GM21825 (cell line): Measurements from ENCODE around the gene ERGIC2.
"Not testable (repeated sequence)": the region's sequence is repeated elsewhere in the genome, so short reads cannot be mapped to it uniquely, and the experiment has no call there.

Experiments
- ATAC-seq: cut with Tn5 transposase; IDR thresholded peaks from one replicate; pipeline ENCODE4 v1.9.1; 2021; ENCODE audit warnings: mild to moderate bottlenecking, moderate library complexity; ENCODE audit not compliant: unreplicated experiment

The ERGIC2 gene

GRCh38 chr12:29304388-29304787 lies 76.6 kb downstream of the ERGIC2 start:
- no peak for ATAC-seq

- ATAC-seq, result no peak
Observed at GRCh38 chr12:29301114-29301513, 79.9 kb downstream of the ERGIC2 start.

GRCh38 chr12:29299633-29300032 lies 81.3 kb downstream of the ERGIC2 start:
- ATAC-seq, result no peak

GRCh38 chr12:29291226-29291625 lies 89.7 kb downstream of the ERGIC2 start:
- no peak for ATAC-seq

GRCh38 chr12:29290475-29290874 lies 90.5 kb downstream of the ERGIC2 start:
- ATAC-seq, result not testable (repeated sequence)

- ATAC-seq, result no peak
Observed at GRCh38 chr12:29288031-29288430, 92.9 kb downstream of the ERGIC2 start.

GRCh38 chr12:29287622-29288021 lies 93.3 kb downstream of the ERGIC2 start:
- ATAC-seq, result no peak
